Vagina (tissue), 2 donors: ENCODE results near the gene GYG2.

Experiments
- CTCF ChIP-seq, 3 experiments: fragments of 450-650 bp in 2 of 3; fragments of 200-600 bp in 1 of 3; sonication (generic) in 1 of 3; IDR thresholded peaks; one replicate each; pipeline ENCODE4 v1.5.1; 2017 to 2019; ENCODE audit warnings: antibody characterized with exemption in 3 of 3, mild to moderate bottlenecking in 2 of 3, moderate library complexity in 2 of 3
- POLR2A ChIP-seq, 2 donors: fragments of 450-650 bp; IDR thresholded peaks; one replicate each; pipeline ENCODE4 v1.6.1; 2017; ENCODE audit warnings: antibody characterized with exemption in 2 of 2, mild to moderate bottlenecking in 2 of 2, moderate library complexity in 2 of 2
- POLR2AphosphoS5 ChIP-seq, 2 donors: sonication (generic); formaldehyde crosslinking; IDR thresholded peaks; one replicate each; pipeline ENCODE4 v1.9.0; 2017; ENCODE audit warnings: antibody characterized with exemption in 2 of 2, mild to moderate bottlenecking in 2 of 2, low read depth in 1 of 2; ENCODE audit not compliant: insufficient read depth in 1 of 2

- TF ChIP-seq POLR2A (IDR thresholded peaks at IDR 0.05) = no peak
- TF ChIP-seq POLR2AphosphoS5 (IDR thresholded peaks at IDR 0.05; ENCODE audit: insufficient read depth in 1 of 2, low read depth in 1 of 2) = no peak
- no peak for TF ChIP-seq CTCF (IDR thresholded peaks at IDR 0.05)
These were observed 95.4 kb downstream of the GYG2 start for GRCh38 chrX:2924151-2924550.
